Measurements from ENCODE around the gene RALGAPA2. TPM values are rescaled to one million over a fixed set of nuclear protein-coding genes. Genes with fewer than 3 reads are reported as not detected.

RALGAPA2 gene
- total RNA-seq, 2 experiments from 2014 or later, result 11.7 to 16.0 TPM

- CTCF ChIA-PET, result no interaction called here
- Mint-ChIP-seq H3K4me1 (no peaks in the 10 kb centered on the region), H3K9me3 (ENCODE audit: low read depth) (no peaks in the 10 kb centered on the region), H3K27me3 (no peaks in the 10 kb centered on the region), H3K36me3 (peaks cover 18% of the 10 kb centered on the region), H3K4me3 (no peak overlapping the region), H3K27ac (no peak overlapping the region)
- DNase-seq, result no peak
- ATAC-seq, result no peak
Measured at GRCh38 chr20:20518263-20518662, 194.2 kb downstream of the RALGAPA2 start.

- Mint-ChIP-seq H3K27ac (no peak overlapping the region), H3K27me3 (no peaks in the 10 kb centered on the region), H3K36me3 (peaks cover 26% of the 10 kb centered on the region), H3K4me1 (no peaks in the 10 kb centered on the region), H3K4me3 (no peak overlapping the region), H3K9me3 (ENCODE audit: low read depth) (no peaks in the 10 kb centered on the region)
- CTCF ChIA-PET, result no interaction called here
- DNase-seq (no peak), ATAC-seq (no peak)
Measured at GRCh38 chr20:20517296-20517695, 195.1 kb downstream of the RALGAPA2 start.

- CTCF ChIA-PET, result interaction anchor here (1.3 kb wide), 1 partner anchor 15 kb away, joined by 3 read pairs; no protein-coding TSS in a partner anchor
Measured at GRCh38 chr20:20513720-20514119, 198.7 kb downstream of the RALGAPA2 start.

GRCh38 chr20:20505554-20505953, 206.9 kb downstream of the RALGAPA2 start:
- Mint-ChIP-seq H3K36me3 (peaks cover 23% of the 10 kb centered on the region), H3K27me3 (no peaks in the 10 kb centered on the region), H3K4me3 (peak overlapping the region; percentile 32), H3K9me3 (ENCODE audit: low read depth) (no peaks in the 10 kb centered on the region), H3K4me1 (peaks cover 18% of the 10 kb centered on the region), H3K27ac (no peak overlapping the region)
- ATAC-seq (peak; percentile 82), DNase-seq (peak; percentile 50)
- CTCF ChIA-PET, result no interaction called here

More at GRCh38 chr20:20513720-20514119, 198.7 kb downstream of the RALGAPA2 start:
- Mint-ChIP-seq H3K4me1 (no peaks in the 10 kb centered on the region), H3K27me3 (no peaks in the 10 kb centered on the region), H3K4me3 (no peak overlapping the region), H3K9me3 (ENCODE audit: low read depth) (no peaks in the 10 kb centered on the region), H3K36me3 (peaks cover 27% of the 10 kb centered on the region), H3K27ac (no peak overlapping the region)
- DNase-seq (no peak), ATAC-seq (no peak)

GRCh38 chr20:20503777-20504530, 208.5 kb downstream of the RALGAPA2 start:
- Mint-ChIP-seq H3K4me1 (peaks cover 18% of the 10 kb centered on the region), H3K9me3 (ENCODE audit: low read depth) (no peaks in the 10 kb centered on the region), H3K27ac (no peak overlapping the region), H3K27me3 (no peaks in the 10 kb centered on the region), H3K36me3 (peaks cover 25% of the 10 kb centered on the region), H3K4me3 (no peak overlapping the region)
- CTCF ChIA-PET, result no interaction called here
- ATAC-seq (no peak), DNase-seq (no peak)

GRCh38 chr20:20501128-20501527, 211.3 kb downstream of the RALGAPA2 start:
- H3K4me3 Mint-ChIP-seq, result no peak overlapping the region
- H3K27me3 Mint-ChIP-seq, result no peaks in the 10 kb centered on the region
- ATAC-seq (no peak), DNase-seq (no peak)
- CTCF ChIA-PET, result no interaction called here
- no peaks in the 10 kb centered on the region for H3K9me3 Mint-ChIP-seq (ENCODE audit: low read depth)
- H3K4me1 Mint-ChIP-seq, result peaks cover 28% of the 10 kb centered on the region
- H3K36me3 Mint-ChIP-seq, result peaks cover 29% of the 10 kb centered on the region
- no peak overlapping the region for H3K27ac Mint-ChIP-seq

- Mint-ChIP-seq H3K4me1 (peaks cover 25% of the 10 kb centered on the region), H3K9me3 (ENCODE audit: low read depth) (no peaks in the 10 kb centered on the region), H3K4me3 (no peak overlapping the region), H3K36me3 (peaks cover 27% of the 10 kb centered on the region), H3K27me3 (no peaks in the 10 kb centered on the region), H3K27ac (no peak overlapping the region)
- CTCF ChIA-PET, result no interaction called here
- ATAC-seq (no peak), DNase-seq (no peak)
Measured at GRCh38 chr20:20500312-20500711, 212.1 kb downstream of the RALGAPA2 start.

- Mint-ChIP-seq H3K4me1 (peaks cover 20% of the 10 kb centered on the region), H3K9me3 (ENCODE audit: low read depth) (no peaks in the 10 kb centered on the region), H3K27ac (no peak overlapping the region), H3K27me3 (no peaks in the 10 kb centered on the region), H3K4me3 (no peak overlapping the region), H3K36me3 (peaks cover 25% of the 10 kb centered on the region)
- CTCF ChIA-PET, result no interaction called here
- DNase-seq, result no peak
- no peak for ATAC-seq
Measured at GRCh38 chr20:20499439-20499838, 213.0 kb downstream of the RALGAPA2 start.

- Mint-ChIP-seq H3K9me3 (ENCODE audit: low read depth) (no peaks in the 10 kb centered on the region), H3K4me1 (peaks cover 18% of the 10 kb centered on the region), H3K36me3 (peaks cover 27% of the 10 kb centered on the region), H3K27ac (no peak overlapping the region), H3K4me3 (no peak overlapping the region), H3K27me3 (no peaks in the 10 kb centered on the region)
- ATAC-seq (no peak), DNase-seq (no peak)
- CTCF ChIA-PET, result interaction anchor here (1.1 to 1.4 kb wide), 3 partner anchors 10 to 96 kb away, joined by 3 read pairs; no protein-coding TSS in a partner anchor
Measured at GRCh38 chr20:20498076-20498861, 214.2 kb downstream of the RALGAPA2 start.

GRCh38 chr20:20497242-20497978, 215.0 kb downstream of the RALGAPA2 start:
- no peaks in the 10 kb centered on the region for H3K27me3 Mint-ChIP-seq
- DNase-seq, result no peak
- ATAC-seq, result no peak
- CTCF ChIA-PET, result interaction anchor here (0.6 to 1.4 kb wide), 3 partner anchors 11 to 611 kb away, joined by 3 read pairs; no protein-coding TSS in a partner anchor
- H3K4me1 Mint-ChIP-seq, result peaks cover 18% of the 10 kb centered on the region
- no peaks in the 10 kb centered on the region for H3K9me3 Mint-ChIP-seq (ENCODE audit: low read depth)
- H3K36me3 Mint-ChIP-seq, result peaks cover 27% of the 10 kb centered on the region
- no peak overlapping the region for H3K27ac Mint-ChIP-seq
- H3K4me3 Mint-ChIP-seq, result no peak overlapping the region

- Mint-ChIP-seq H3K4me3 (no peak overlapping the region), H3K9me3 (ENCODE audit: low read depth) (no peaks in the 10 kb centered on the region), H3K36me3 (peaks cover 20% of the 10 kb centered on the region), H3K27ac (no peak overlapping the region), H3K4me1 (peaks cover 21% of the 10 kb centered on the region), H3K27me3 (no peaks in the 10 kb centered on the region)
- CTCF ChIA-PET, result interaction anchor here (0.6 kb wide), 1 partner anchor 175 kb away, joined by 3 read pairs; no protein-coding TSS in a partner anchor
- no peak for ATAC-seq
- no peak for DNase-seq
Measured at GRCh38 chr20:20495729-20496503, 216.5 kb downstream of the RALGAPA2 start.

- CTCF ChIA-PET, result no interaction called here
- Mint-ChIP-seq H3K36me3 (peaks cover 13% of the 10 kb centered on the region), H3K27me3 (no peaks in the 10 kb centered on the region), H3K27ac (no peak overlapping the region), H3K4me1 (peaks cover 33% of the 10 kb centered on the region), H3K9me3 (ENCODE audit: low read depth) (no peaks in the 10 kb centered on the region), H3K4me3 (no peak overlapping the region)
- ATAC-seq, result no peak
- DNase-seq, result no peak
Measured at GRCh38 chr20:20493701-20494100, 218.7 kb downstream of the RALGAPA2 start.
